Cardiac fibroblast (primary cell): ENCODE results near the gene SSU72.
"Not testable (repeated sequence)": the region's sequence is repeated elsewhere in the genome, so short reads cannot be mapped to it uniquely, and the experiment has no call there.

Experiments used
- DNase-seq, 2 donors: peaks; one replicate each; pipeline versions ENCODE4 v3.0.0 to v3.0.0-alpha.2; 2010; ENCODE audit warnings: low read depth in 2 of 2
- H3K4me3 ChIP-seq, 2 donors: replicated peaks in 1 of 2; 1 replicate in 1 of 2; 2 replicates in 1 of 2; pipeline ENCODE4 v1.5.1; 2011; ENCODE audit warnings: low read depth in 2 of 2, low read length in 2 of 2, mild to moderate bottlenecking in 2 of 2, moderate library complexity in 1 of 2
- CTCF ChIP-seq: IDR thresholded peaks from one replicate; pipeline ENCODE4 v1.5.1; 2011; ENCODE audit warnings: low read depth, mild to moderate bottlenecking, low read length, inconsistent platforms

The SSU72 gene

GRCh38 chr1:1531947-1532346 is 42.7 kb downstream of the SSU72 start:
- no peak for DNase-seq
- H3K4me3 ChIP-seq, result no peak overlapping the region
- no peak for TF ChIP-seq CTCF

GRCh38 chr1:1529936-1530335 is 44.7 kb downstream of the SSU72 start:
- no peak for DNase-seq
- TF ChIP-seq CTCF, result no peak
- no peak overlapping the region for H3K4me3 ChIP-seq

DNA sequence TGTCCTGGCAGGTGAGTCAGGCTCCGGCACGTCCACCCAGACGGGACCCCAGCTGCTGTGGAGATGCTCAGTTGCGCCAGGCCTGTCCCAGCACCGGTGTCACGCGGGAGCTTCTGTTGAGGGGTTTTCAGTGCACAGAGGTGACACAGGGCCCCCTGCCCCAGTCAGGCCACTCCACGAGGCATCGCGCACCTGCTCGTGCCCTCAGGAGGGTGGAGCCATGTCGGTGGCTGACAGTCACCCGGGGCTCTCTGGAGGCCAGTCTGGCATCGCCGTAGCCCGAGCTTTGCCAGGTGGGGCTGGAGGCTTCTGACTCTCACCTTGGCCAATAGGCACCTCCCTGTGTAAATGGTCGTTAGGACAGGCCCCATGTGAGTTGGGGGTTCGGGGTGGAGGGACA is 45.3 kb downstream of the SSU72 start:
- TF ChIP-seq CTCF, result no peak
- H3K4me3 ChIP-seq, result no peak overlapping the region
- no peak for DNase-seq

DNA sequence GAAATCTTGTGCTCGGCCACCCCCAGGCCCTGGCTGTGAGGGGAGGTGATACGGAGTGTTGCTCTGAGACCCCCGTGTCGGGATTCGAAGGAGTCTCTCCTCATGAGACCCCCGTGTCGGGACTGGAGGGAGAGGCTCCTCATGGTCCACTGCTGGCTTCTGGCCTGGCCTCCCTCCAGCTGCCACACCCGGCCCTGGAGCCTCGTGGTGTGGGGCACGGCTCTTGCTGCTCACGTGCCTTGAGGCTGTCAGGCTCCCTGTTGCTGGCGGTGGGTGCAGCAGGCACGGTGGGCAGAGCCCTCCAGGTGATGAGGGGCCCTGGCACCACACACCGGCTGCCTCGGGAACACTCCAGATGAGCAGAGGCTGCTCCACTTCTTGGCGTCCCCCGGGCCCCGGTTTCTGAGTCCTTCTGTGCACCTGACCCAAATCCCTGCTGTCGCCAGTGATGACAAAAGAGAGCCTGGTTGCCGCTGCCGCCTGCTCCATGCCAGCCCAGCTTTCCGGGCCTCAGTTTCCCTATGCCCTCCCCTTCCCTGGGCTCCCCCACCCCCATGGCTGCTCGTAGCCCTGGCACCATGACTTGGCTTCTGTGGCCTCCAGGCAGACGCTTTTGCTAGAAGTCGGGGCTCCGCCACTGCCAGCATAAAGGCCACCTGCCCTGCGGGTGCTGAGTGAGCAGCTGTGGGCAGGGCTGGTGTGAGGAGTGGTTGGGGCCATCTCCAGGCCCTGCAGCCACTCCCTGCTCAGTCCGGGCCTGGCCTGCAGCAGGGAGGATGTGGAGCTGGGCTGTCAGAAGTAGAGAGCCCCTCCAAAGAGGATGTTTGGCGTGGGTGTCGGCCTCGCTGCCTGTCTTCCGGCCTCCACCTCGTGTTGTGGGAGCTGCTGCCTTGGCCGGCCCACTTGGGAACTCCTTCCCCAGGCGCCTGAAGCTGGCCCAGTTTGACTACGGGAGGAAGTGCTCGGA is 46.1 kb downstream of the SSU72 start:
- no peak for DNase-seq
- TF ChIP-seq CTCF, result no peak
- no peak overlapping the region for H3K4me3 ChIP-seq

DNA sequence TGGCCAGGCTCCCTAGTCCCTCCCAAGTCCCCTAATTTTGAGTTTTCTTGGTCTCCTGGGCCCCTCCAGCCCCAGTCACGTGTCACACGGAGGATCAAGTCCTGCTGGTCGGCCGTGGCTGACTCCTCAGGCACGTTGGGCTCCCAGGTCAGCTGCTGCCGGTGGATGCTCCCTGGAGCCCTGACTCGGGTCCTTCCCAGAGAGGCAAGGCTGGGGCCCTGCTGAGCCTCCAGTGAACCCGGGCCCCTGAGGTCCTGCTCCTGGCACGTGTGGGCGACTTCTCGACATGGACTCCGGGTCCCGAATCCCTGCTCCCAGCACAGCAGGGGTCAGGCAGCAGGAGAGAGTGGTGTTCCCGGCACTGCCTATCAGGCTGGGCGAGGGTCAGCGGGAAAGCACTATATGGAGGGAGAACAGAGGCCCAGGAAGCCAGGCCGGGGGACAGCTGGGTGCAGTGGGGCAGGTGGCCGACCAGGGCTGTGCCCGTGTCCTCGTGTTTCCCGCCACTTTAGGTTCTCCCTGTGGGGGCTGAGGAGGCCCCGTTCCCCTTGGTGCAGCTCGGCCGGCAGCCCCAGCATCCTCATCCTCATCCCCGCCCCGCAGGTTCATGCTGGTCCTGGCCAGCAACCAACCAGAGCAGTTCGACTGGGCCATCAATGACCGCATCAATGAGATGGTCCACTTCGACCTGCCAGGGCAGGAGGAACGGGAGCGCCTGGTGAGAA is 47.4 kb downstream of the SSU72 start:
- no peak for DNase-seq
- no peak overlapping the region for H3K4me3 ChIP-seq
- TF ChIP-seq CTCF, result no peak

DNA sequence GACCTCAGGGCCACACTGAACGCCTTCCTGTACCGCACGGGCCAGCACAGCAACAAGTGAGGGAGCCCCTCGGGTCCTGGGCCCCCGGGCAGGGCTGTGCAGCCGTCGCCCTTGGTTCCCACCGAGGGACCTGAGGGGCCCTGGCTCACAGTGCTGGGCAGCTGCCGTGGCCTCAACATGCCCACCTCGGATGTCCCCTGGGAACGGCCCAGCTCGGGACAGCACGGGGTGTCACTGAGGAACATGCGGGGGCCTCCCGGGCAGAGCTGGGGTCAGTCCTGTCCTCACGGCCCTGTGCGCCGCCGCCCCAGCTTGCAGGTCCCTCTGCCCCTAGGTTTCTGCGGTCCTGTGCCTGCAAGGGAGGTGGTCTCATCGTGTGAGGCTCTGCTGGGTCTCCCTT is 48.2 kb downstream of the SSU72 start:
- not testable (repeated sequence) for H3K4me3 ChIP-seq, DNase-seq

GRCh38 chr1:1524750-1525383 is 49.8 kb downstream of the SSU72 start:
- DNase-seq, H3K4me3 ChIP-seq: not testable (repeated sequence)

DNA sequence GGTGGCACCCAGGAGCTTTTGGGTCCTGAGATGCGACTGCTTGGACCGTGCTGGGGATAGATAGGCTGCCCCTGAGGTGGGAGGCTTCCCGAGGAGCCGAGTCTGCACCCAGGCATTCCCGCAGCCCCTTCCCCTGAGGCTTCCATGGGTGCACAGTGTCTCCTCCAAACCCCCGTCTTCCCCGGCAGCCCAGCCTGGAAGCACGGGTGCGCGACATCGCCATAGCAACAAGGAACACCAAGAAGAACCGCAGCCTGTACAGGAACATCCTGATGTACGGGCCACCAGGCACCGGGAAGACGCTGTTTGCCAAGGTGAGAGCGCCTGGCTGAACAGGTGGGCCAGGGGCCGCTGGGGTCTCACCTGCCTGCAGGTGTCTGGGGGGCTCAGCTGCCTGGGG is 51.0 kb downstream of the SSU72 start:
- DNase-seq, H3K4me3 ChIP-seq: not testable (repeated sequence)

- not testable (repeated sequence) for DNase-seq, H3K4me3 ChIP-seq
These were observed 51.4 kb downstream of the SSU72 start for GRCh38 chr1:1523226-1523625.

DNA sequence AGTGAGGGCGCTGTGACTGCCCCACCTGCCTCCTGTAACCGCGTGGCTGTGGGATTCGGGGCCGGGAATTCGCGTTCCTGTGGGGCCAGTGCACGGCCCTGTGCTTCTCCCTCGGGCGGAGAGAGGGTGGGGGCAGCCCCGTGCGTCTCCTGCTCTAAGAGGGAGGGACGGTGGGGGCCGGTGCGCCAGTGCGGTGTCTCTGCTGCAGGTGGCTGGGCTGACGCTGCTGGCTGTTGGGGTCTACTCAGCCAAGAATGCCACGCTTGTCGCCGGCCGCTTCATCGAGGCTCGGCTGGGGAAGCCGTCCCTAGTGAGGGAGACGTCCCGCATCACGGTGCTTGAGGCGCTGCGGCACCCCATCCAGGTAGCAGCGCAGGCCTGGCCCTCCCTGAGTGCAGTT is 52.1 kb downstream of the SSU72 start:
- not testable (repeated sequence) for H3K4me3 ChIP-seq, DNase-seq
